Fibroblast of skin of back (primary cell): ENCODE measurements around the gene OMG.

Experiments used
- DNase-seq: peaks from one replicate; pipeline ENCODE4 v3.0.0-alpha.2; 2013

Gene OMG

GRCh38 chr17:31261601-31262000 lies 35.4 kb downstream of the OMG start:
- no peak for DNase-seq

- no peak for DNase-seq
Measured at GRCh38 chr17:31260151-31260550, 36.9 kb downstream of the OMG start.

- no peak for DNase-seq
Measured at GRCh38 chr17:31256936-31257335, 40.1 kb downstream of the OMG start.

- DNase-seq, result no peak
Measured at GRCh38 chr17:31254654-31255053, 42.4 kb downstream of the OMG start.

GRCh38 chr17:31252741-31253140 lies 44.3 kb downstream of the OMG start:
- DNase-seq, result no peak

- no peak for DNase-seq
Measured at GRCh38 chr17:31251970-31252328, 45.1 kb downstream of the OMG start.

GRCh38 chr17:31251105-31251969 lies 45.7 kb downstream of the OMG start:
- DNase-seq, result no peak

GRCh38 chr17:31250229-31250628 lies 46.8 kb downstream of the OMG start:
- no peak for DNase-seq

GRCh38 chr17:31249835-31250141 lies 47.3 kb downstream of the OMG start:
- DNase-seq, result no peak

- peak; percentile 80 for DNase-seq
Measured at GRCh38 chr17:31248986-31249834, 47.8 kb downstream of the OMG start.
